Cerebellar cortex (tissue), 1 donor: ENCODE data around the gene SKP1.

Experiments used
- DNase-seq: peaks from one replicate; pipeline ENCODE4 v3.0.0-alpha.2; 2015; ENCODE audit warnings: low spot score

The SKP1 gene

GRCh38 chr5:134113902-134114875 is 62.6 kb downstream of the SKP1 start, which contains the start of gene TCF7:
TCF7 (plus strand) TSS chr5:134114681; CDS start chr5:134114907, 226 bp downstream.
- peak; percentile 66 for DNase-seq

- DNase-seq, result no peak
These were observed 63.3 kb downstream of the SKP1 start for GRCh38 chr5:134113363-134113889.

GRCh38 chr5:134112726-134113362 is 63.9 kb downstream of the SKP1 start:
- no peak for DNase-seq

- DNase-seq, result no peak
These were observed 64.8 kb downstream of the SKP1 start for GRCh38 chr5:134111741-134112647.

GRCh38 chr5:134110382-134110781 is 66.4 kb downstream of the SKP1 start:
- DNase-seq, result no peak

- DNase-seq, result no peak
These were observed 69.0 kb downstream of the SKP1 start for GRCh38 chr5:134107779-134108178.

GRCh38 chr5:134106991-134107701 is 69.6 kb downstream of the SKP1 start:
- DNase-seq, result no peak

GRCh38 chr5:134103998-134104654 is 72.6 kb downstream of the SKP1 start:
- no peak for DNase-seq

- DNase-seq, result no peak
These were observed 73.4 kb downstream of the SKP1 start for GRCh38 chr5:134103397-134103796.

- DNase-seq, result peak; percentile 53
These were observed 74.9 kb downstream of the SKP1 start for GRCh38 chr5:134101686-134102439.

- DNase-seq, result no peak
These were observed 76.3 kb downstream of the SKP1 start for GRCh38 chr5:134100283-134101091.

- DNase-seq, result no peak
These were observed 76.8 kb downstream of the SKP1 start for GRCh38 chr5:134099939-134100282.

GRCh38 chr5:134099288-134099872 is 77.4 kb downstream of the SKP1 start:
- no peak for DNase-seq
